ENCODE measurements around the gene TCFL5. TPM values are rescaled to one million over a fixed set of nuclear protein-coding genes. Genes with fewer than 3 reads are reported as not detected.

TCFL5 gene
- total and polyA plus RNA-seq, 12 donors, result 3.5 to 12.0 (median 5.5) TPM

DNA sequence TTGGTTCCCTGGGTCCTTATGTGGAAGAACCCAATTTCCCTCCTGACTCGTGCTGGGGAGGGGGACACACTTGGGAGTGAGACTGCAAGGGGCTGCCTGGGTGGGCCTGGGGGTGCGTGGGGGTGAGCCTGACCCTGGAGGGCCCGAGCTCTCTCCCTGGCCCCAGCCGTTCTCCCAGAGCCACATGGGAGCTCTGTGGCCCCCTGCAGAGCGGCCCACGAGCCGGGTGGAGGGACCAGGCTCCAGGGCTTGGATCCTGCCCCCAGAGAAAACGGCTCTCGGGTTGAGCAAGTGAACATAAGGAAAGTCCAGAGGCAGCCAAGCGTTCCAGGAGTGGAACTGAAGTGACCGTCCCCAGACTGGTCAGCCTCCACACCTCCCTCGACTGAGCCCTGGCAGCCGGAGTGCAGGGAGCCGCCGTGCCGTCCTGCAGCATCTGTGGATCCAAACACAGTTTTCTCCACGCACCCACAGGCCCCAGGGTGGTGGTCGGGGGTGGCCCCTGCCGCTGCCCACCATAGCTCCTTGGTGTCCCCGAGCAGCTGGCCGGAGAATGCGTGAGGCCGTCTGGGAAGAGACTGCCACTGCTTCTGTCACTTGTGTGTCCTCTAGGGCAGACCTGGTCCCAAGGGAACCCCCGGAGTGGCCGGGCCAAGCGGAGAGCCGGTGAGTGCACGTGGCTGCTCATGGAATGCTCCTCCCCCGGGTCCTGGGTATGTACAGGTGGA lies 34.1 kb downstream of the TCFL5 start:
- intact Hi-C loops (cut with DNase I), result no loop called here
- Histone ChIP-seq H3K4me3 (no peak overlapping the region), H3K27ac (no peak overlapping the region), H3K27me3 (no peaks in the 10 kb centered on the region), H3K4me1 (replicated peaks in 1 of 2) (peaks cover 6 to 8% of the 10 kb centered on the region in 2 donors), H3K36me3 (replicated peaks in 1 of 2) (no peaks in the 10 kb centered on the region), H3K9me3 (replicated peaks in 1 of 3) (no peaks in the 10 kb centered on the region)
- 74 to 84% (median 80%) methylated on average over 16 to 29 of the region's 29 CpGs for WGBS, 4 donors
- DNase-seq, result no peak
- TF ChIP-seq, protein P1, sequence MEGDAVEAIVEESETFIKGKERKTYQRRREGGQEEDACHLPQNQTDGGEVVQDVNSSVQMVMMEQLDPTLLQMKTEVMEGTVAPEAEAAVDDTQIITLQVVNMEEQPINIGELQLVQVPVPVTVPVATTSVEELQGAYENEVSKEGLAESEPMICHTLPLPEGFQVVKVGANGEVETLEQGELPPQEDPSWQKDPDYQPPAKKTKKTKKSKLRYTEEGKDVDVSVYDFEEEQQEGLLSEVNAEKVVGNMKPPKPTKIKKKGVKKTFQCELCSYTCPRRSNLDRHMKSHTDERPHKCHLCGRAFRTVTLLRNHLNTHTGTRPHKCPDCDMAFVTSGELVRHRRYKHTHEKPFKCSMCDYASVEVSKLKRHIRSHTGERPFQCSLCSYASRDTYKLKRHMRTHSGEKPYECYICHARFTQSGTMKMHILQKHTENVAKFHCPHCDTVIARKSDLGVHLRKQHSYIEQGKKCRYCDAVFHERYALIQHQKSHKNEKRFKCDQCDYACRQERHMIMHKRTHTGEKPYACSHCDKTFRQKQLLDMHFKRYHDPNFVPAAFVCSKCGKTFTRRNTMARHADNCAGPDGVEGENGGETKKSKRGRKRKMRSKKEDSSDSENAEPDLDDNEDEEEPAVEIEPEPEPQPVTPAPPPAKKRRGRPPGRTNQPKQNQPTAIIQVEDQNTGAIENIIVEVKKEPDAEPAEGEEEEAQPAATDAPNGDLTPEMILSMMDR (IDR thresholded peaks at IDR 0.05), result no peak
- no peak for TF ChIP-seq POLR2A (IDR thresholded peaks at IDR 0.05)

DNA sequence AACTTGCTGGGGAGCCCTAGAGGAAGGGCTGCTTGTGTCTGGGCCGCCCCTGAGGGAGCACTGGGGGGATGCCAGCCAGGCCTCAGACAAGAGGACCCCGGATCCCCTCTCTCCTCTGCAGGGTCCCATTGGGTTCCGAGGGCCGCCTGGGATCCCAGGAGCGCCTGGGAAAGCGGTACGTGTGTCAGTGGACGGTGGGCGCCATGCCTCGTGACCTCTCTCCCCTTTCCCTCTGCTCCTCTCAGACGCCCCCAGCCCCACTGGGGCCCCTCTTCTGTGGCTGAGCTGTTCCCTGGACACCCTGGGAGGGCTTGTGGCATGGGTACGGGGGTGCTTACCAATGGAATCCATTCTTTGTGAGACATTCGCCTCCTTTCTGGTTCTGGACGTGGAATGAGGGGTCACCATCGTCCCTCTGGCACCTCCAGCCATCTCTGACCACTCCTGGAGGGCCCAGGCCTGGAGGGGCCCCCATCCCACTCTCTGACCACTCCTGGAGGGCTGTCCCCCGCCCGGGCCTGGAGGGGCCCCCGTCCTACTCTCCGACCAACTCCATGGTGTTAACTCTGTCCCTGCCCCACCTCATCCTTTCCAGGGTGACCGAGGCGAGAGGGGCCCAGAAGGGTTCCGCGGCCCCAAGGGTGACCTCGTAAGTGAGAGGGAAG lies 34.8 kb downstream of the TCFL5 start:
- Histone ChIP-seq H3K4me3 (no peak overlapping the region), H3K4me1 (replicated peaks in 1 of 2) (peaks cover 6 to 8% of the 10 kb centered on the region in 2 donors), H3K27ac (no peak overlapping the region), H3K36me3 (replicated peaks in 1 of 2) (no peaks in the 10 kb centered on the region), H3K9me3 (replicated peaks in 1 of 3) (no peaks in the 10 kb centered on the region), H3K27me3 (no peaks in the 10 kb centered on the region)
- TF ChIP-seq, protein P1 (IDR thresholded peaks at IDR 0.05), result no peak
- no peak for TF ChIP-seq POLR2A (IDR thresholded peaks at IDR 0.05)
- 89 to 91% (median 90%) methylated on average over 19 to 24 of the region's 24 CpGs for WGBS, 4 donors
- intact Hi-C loops (cut with DNase I), result no loop called here
- DNase-seq, result peak in 1 of 7 donors; percentile 5

GRCh38 chr20:62825986-62826645 lies 35.5 kb downstream of the TCFL5 start:
- Histone ChIP-seq H3K27me3 (no peaks in the 10 kb centered on the region), H3K4me3 (no peak overlapping the region), H3K4me1 (replicated peaks in 1 of 2) (peaks cover 6 to 8% of the 10 kb centered on the region in 2 donors), H3K27ac (no peak overlapping the region), H3K9me3 (replicated peaks in 1 of 3) (no peaks in the 10 kb centered on the region), H3K36me3 (replicated peaks in 1 of 2) (no peaks in the 10 kb centered on the region)
- DNase-seq, result peak in 1 of 7 donors; percentile 7
- TF ChIP-seq POLR2A (IDR thresholded peaks at IDR 0.05), result no peak
- TF ChIP-seq, protein P1 (IDR thresholded peaks at IDR 0.05), result no peak
- intact Hi-C loops (cut with DNase I), result no loop called here
- 40 to 88% (median 80%) methylated on average over 4 to 27 of the region's 27 CpGs for WGBS, 4 donors

DNA sequence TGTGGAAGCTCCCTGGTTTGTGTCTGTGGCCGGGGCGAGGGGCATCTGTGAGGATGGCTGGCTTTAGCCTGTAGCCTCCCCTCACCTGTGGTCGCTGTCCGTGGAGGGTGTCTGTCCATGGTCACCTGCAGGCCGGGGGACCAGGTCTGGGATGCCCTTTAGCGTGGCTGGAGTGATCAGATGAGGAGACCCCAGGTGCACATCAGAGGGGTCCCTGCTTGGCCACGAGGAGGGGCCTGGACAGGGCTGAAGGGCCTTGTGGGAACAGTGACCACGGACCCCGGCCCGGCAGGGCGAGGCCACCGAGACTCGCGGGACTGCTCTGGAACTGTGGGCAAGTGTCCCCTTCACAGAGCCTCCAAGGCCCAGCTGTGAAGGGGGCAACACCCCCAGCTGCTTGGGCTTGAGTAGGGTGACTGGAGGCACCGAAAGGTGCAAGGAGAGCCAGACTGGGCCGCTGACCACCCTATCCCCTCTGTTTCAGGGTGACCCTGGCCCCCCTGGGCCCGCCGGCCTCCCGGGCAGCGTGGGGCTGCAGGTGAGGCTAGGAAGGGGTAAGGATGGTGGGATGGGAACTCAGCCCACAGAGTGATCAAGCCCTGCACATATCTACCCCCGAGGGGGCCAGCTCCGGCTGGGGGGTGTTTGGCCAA lies 36.2 kb downstream of the TCFL5 start:
- Histone ChIP-seq H3K27me3 (no peaks in the 10 kb centered on the region), H3K27ac (peak overlapping the region in 1 of 5 donors; percentile 64), H3K4me3 (no peak overlapping the region), H3K4me1 (replicated peaks in 1 of 2) (peaks cover 6 to 8% of the 10 kb centered on the region in 2 donors), H3K36me3 (replicated peaks in 1 of 2) (no peaks in the 10 kb centered on the region), H3K9me3 (replicated peaks in 1 of 3) (no peaks in the 10 kb centered on the region)
- intact Hi-C loops (cut with DNase I), result no loop called here
- TF ChIP-seq, protein P1 (IDR thresholded peaks at IDR 0.05), result no peak
- no peak for TF ChIP-seq POLR2A (IDR thresholded peaks at IDR 0.05)
- WGBS, 4 donors, result 71 to 82% (median 78%) methylated on average over 9 to 22 of the region's 22 CpGs
- DNase-seq, result peak in 1 of 7 donors; percentile 12

All from adrenal gland (tissue), 12 donors.